Transverse colon (tissue), 4 donors: ENCODE results near the gene BAZ2A. TPM values are rescaled to one million over a fixed set of nuclear protein-coding genes. Genes with fewer than 3 reads are reported as not detected.
A peak's percentile ranks its signal among the peaks of the same experiment; 100 is the strongest.

Experiments used
- DNase-seq: peaks from one replicate; pipeline ENCODE4 v3.0.0-alpha.2; 2019
- H3K27ac ChIP-seq, 4 donors: fragments of 200-600 bp; sonication (generic); 2 replicates each; pipeline ENCODE4 v1.5.1; 2016 to 2018; ENCODE audit warnings: inconsistent platforms in 4 of 4
- H3K27me3 ChIP-seq: fragments of 200-600 bp; sonication (generic); 2 replicates; pipeline ENCODE4 v1.5.1; 2017; ENCODE audit warnings: inconsistent platforms
- H3K36me3 ChIP-seq, 4 donors: fragments of 200-600 bp; sonication (generic); 2 replicates each; pipeline ENCODE4 v1.5.1; 2017 to 2019; ENCODE audit warnings: inconsistent platforms in 4 of 4
- H3K4me1 ChIP-seq, 4 donors: fragments of 200-600 bp; sonication (generic); 2 replicates each; pipeline ENCODE4 v1.5.1; 2017 to 2020; ENCODE audit warnings: inconsistent platforms in 4 of 4
- H3K4me3 ChIP-seq, 4 donors: fragments of 200-600 bp; sonication (generic); 1 replicate in 1 of 4; 2 replicates in 3 of 4; pipeline versions ENCODE4 v1.5.1 to v1.6.1; 2017 to 2019; ENCODE audit warnings: inconsistent platforms in 4 of 4
- H3K9me3 ChIP-seq, 2 donors: fragments of 200-600 bp; sonication (generic); 2 replicates each; pipeline ENCODE4 v1.5.1; 2017 to 2019; ENCODE audit warnings: inconsistent platforms in 2 of 2
- EP300 ChIP-seq: sonication (generic); formaldehyde crosslinking; IDR thresholded peaks from one replicate; pipeline ENCODE4 v1.6.1; 2017; ENCODE audit warnings: antibody characterized with exemption, low read depth
- POLR2A ChIP-seq: fragments of 450-650 bp; IDR thresholded peaks from one replicate; pipeline ENCODE4 v1.6.1; 2016; ENCODE audit warnings: antibody characterized with exemption, mild to moderate bottlenecking, moderate library complexity
- POLR2AphosphoS5 ChIP-seq, 3 donors: sonication (generic); formaldehyde crosslinking; IDR thresholded peaks; one replicate each; pipeline ENCODE4 v1.6.1; 2016; ENCODE audit warnings: antibody characterized with exemption in 3 of 3
- WGBS, 2 donors: methylation state at CpG; one replicate each; pipeline ENCODE4 v1.1.5; 2018; ENCODE audit warnings: low coverage in 1 of 2; 5-methylcytosine and 5-hydroxymethylcytosine counted together
- in situ Hi-C, 4 donors: fragments of 200-750 bp; cut with MboI; loops; one replicate each; pipeline versions ENCODE4 v1.15.0 to v1.15.1; 2017; ENCODE audit warnings: low sequenced_read_pairs in 3 of 4, low pct_ligation_motif_present in 1 of 4, low pct_unique_long_range_greater_than_20kb in 1 of 4
- intact Hi-C: fragments of 100-400 bp; cut with DNase I; formaldehyde crosslinking; loops from one replicate; pipeline ENCODE4 v1.15.1; 2023; ENCODE audit warnings: low total_unique reads
- total RNA-seq, 4 donors: library from RNA; depleted of rRNA; stranded (reverse); fragments of >200 nt; gene quantifications; one replicate each; pipeline ENCODE4 v1.1.0, GENCODE V29; 2016
- TF ChIP-seq, protein P1 (sequence below), 5 experiments: fragments of 200-600 bp in 3 of 5; fragments of 450-650 bp in 2 of 5; sonication (generic) in 3 of 5; IDR thresholded peaks; 1 replicate in 2 of 5; 2 replicates in 3 of 5; pipeline ENCODE4 v1.5.1; 2016 to 2017; ENCODE audit warnings: antibody characterized with exemption in 5 of 5, inconsistent platforms in 3 of 5, mild to moderate bottlenecking in 2 of 5, moderate library complexity in 1 of 5

BAZ2A gene
- total RNA-seq, 4 donors from 2014 or later, result 108 to 261 (median 124) TPM

DNA sequence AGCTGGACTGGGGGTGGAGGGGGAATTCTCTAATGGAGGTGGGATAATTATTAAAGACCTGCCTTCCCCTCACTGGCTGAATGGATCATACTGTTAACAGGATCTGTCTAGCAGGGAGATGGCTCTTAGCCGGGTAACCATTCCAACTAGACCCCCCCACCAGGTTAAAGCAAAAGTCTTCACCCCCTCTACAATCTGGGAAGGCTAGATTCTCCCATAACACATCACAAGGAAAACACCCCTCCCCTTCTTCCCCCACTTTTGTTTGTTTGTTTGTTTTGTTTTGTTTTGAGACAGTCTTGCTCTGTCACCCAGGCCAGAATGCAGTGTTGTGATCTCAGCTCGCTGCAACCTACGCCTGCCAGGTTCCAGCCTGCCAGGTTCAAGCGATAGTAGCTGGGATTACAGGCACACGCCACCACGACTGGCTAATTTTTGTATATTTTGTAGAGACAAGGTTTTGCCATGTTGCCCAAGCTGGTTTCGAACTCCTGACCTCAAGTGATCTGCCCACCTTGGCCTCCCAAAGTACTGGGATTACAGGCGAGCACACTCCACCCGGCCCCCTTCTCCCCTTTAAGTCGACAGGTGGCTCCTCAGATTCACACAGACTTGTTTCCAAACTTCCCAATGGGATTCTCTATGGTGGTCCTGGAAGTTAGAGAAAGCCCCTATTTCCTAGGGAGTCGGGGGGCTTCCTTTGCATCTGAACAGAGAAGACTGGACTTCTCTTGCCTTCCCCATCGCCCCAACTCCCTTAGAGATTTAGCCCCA lies 3.5 kb upstream of the BAZ2A start:
- Histone ChIP-seq H3K27ac (peak overlapping the region; percentile 95 to 99 (median 96)), H3K36me3 (peaks cover 0 to 13% (median 6%) of the 10 kb centered on the region in 4 donors), H3K4me1 (peaks cover 38 to 67% (median 54%) of the 10 kb centered on the region in 4 donors), H3K27me3 (no peaks in the 10 kb centered on the region), H3K4me3 (peak overlapping the region; percentile 76 to 96 (median 87)), H3K9me3 (no peaks in the 10 kb centered on the region)
- in situ Hi-C loops, result no loop called here
- intact Hi-C loops, result loop anchor here (2.0 to 10.0 kb wide), 2 partner anchors 91 to 113 kb away; partner anchors contain the start of genes NACA and RBMS2
- TF ChIP-seq EP300 (no peak), POLR2A (no peak), POLR2AphosphoS5 (IDR thresholded peaks at IDR 0.05) (no peak)
- TF ChIP-seq, protein P1, sequence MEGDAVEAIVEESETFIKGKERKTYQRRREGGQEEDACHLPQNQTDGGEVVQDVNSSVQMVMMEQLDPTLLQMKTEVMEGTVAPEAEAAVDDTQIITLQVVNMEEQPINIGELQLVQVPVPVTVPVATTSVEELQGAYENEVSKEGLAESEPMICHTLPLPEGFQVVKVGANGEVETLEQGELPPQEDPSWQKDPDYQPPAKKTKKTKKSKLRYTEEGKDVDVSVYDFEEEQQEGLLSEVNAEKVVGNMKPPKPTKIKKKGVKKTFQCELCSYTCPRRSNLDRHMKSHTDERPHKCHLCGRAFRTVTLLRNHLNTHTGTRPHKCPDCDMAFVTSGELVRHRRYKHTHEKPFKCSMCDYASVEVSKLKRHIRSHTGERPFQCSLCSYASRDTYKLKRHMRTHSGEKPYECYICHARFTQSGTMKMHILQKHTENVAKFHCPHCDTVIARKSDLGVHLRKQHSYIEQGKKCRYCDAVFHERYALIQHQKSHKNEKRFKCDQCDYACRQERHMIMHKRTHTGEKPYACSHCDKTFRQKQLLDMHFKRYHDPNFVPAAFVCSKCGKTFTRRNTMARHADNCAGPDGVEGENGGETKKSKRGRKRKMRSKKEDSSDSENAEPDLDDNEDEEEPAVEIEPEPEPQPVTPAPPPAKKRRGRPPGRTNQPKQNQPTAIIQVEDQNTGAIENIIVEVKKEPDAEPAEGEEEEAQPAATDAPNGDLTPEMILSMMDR (IDR thresholded peaks at IDR 0.05), result no peak
- WGBS, 2 donors, result 42 to 59% methylated on average over 8 to 12 of the region's 12 CpGs
- no peak for DNase-seq

DNA sequence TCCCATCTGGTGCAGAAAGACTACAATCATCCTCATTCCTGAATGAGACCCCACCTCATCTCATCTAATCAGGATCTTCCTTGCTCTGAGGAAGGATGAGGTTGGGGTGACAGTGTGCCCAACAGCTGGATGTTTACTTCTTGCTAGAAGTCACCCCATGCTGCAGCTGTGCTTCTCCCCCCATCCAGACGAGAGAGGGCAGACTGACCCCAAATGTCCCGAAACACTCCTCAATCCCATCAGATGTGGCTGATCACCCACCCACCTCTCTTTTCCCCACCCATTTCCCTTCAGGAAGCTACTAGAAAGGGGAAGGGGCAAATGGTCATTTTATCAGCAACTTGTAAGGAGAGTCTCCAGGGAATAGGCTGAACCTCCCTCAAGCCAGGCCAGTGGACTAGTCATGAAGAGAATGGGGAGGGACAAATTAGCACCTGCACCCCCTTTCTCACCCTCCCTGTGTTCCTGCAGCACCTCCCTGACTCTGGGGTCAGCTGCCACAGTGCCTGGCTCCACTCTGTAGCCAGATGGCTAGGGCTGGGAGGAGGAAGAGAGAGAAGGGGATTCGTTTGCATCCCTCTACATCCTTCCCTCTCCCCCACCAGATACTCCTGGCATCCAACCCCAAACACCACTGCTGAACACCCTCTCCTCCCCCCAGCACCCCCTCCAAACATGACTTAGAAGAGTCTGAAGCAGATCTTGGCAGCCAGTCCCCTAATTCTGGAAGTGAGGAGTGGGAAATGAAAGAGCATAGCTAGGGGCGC lies 2.8 kb upstream of the BAZ2A start:
- DNase-seq, result no peak
- H3K27me3 ChIP-seq, result no peaks in the 10 kb centered on the region
- no peaks in the 10 kb centered on the region for H3K9me3 ChIP-seq
- peaks cover 41 to 67% (median 57%) of the 10 kb centered on the region in 4 donors for H3K4me1 ChIP-seq
- peak overlapping the region in 1 of 4 donors; percentile 96 for H3K4me3 ChIP-seq
- in situ Hi-C loops, result no loop called here
- H3K27ac ChIP-seq, result peak overlapping the region; percentile 95 to 99 (median 96)
- peaks cover 0 to 6% (median 2%) of the 10 kb centered on the region in 4 donors for H3K36me3 ChIP-seq
- WGBS, 2 donors, result 50% methylated on average over 2 to 4 of the region's 4 CpGs
- intact Hi-C loops, result loop anchor here (10.0 kb wide), 1 partner anchor 92 kb away; the partner anchor contains the start of gene NACA
- TF ChIP-seq POLR2A (no peak), EP300 (no peak), POLR2AphosphoS5 (IDR thresholded peaks at IDR 0.05) (no peak)
- TF ChIP-seq, protein P1 (IDR thresholded peaks at IDR 0.05), result no peak

DNA sequence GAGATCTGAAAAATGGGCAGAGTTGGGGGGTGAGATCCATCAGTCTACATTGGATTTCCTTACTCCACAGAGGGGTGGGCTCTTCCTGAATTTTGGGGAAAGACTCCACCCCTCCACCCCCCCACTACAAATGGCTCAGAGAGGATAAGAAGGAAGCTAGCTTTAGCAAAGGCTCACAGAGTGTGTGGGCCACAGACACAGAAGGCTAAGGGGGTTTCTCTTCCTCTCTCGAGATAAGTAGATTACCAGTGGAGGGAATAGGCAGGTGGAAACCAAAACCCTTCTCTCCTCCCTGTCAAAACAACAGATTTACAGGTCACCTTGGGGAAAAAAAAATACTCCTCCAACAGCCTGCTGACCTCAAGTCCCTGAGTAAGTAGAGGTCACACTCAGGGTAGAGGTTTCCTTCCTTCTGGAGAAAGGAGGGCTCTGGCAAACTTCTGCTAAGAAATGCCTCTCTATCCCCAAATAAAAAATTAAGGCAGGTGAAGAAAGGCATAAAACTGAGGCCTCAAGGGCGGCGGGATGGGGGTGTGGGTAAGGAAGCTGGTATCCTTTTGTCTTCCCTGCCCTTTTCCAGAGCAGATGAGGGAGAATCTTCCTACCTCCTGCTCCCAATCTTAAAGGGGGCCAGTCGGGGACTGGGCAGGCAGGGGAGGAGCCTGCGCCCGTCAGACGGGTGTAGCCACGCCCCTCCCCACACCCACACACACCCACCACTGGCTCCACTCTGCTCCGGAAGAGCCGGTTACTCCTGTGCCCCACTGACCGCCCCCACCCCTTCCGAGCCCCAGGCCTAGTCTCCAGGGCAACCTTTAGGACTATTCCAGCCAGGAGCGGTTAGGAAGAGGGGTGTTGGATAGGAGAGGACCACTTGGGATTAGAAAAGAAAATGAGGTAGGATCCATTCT lies 1.9 kb upstream of the BAZ2A start:
- Histone ChIP-seq H3K4me3 (peak overlapping the region in 1 of 4 donors; percentile 96), H3K9me3 (no peaks in the 10 kb centered on the region), H3K27me3 (no peaks in the 10 kb centered on the region), H3K4me1 (peaks cover 35 to 67% (median 50%) of the 10 kb centered on the region in 4 donors), H3K36me3 (no peaks in the 10 kb centered on the region), H3K27ac (peak overlapping the region; percentile 95 to 99 (median 96))
- peak; percentile 89 for DNase-seq
- TF ChIP-seq POLR2AphosphoS5 (IDR thresholded peaks at IDR 0.05) (no peak), POLR2A (no peak), EP300 (no peak)
- 3 to 6% methylated on average over 2 to 13 of the region's 13 CpGs for WGBS, 2 donors
- intact Hi-C loops (loop anchor here (10.0 kb wide), 1 partner anchor 93 kb away; the partner anchor contains the start of gene NACA), in situ Hi-C loops (no loop called here)
